Medulla oblongata (tissue), 1 donor: ENCODE results near the gene DDX19B.
"Not testable (repeated sequence)": the region's sequence is repeated elsewhere in the genome, so short reads cannot be mapped to it uniquely, and the experiment has no call there.

Experiments used
- DNase-seq: peaks from one replicate; pipeline ENCODE4 v3.0.0-alpha.2; 2015; ENCODE audit errors: extremely low spot score

The DDX19B gene

DNA sequence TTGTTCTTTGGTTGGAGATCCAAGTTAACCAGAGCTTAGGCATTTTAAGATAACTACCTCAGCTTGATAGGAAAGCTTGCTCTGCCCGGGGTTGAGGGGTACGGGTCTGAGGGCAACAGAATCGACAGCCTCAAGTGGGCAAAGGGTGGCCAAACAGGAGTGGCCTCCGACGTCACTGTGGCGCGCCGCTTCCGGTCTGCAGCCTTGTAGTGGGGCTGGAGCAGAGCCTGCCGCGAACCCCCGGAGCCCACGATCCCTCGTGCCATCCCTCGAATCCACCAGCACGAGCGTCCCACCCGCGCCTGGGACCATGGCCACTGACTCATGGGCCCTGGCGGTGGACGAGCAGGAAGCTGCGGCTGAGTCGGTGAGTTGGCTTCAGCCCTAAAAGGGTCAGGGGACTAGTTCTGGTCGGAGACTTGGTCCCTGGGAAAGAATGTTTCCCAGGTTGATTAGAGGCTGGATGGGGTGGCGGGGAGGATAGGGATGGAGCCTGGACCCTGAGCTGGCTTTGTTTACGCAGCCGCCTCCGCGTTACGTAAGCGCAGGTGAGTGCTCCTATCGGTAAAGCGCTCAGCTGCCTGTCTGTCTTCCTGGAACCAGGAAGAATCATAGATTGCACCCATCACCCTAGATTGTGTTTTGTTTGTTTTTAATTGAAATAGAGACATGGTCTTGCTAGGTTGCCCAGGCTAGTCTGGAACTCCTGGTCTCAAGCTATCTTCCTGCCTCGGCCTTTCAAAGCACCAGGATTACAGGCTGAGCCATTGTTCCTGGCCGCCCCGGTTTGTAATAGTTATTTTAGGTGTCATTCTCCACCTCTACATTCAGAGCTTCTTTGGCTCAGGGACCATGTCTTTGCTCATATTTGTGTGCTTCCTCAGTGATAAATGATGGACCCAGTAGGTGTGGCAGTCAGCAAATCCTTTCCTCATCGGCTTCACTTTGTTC lies at the start of gene DDX19B:
Gene DDX19B (plus strand): TSS at position 199 of the 951 bp plus-strand sequence. CDS start 112 bp downstream, at position 311.
- peak; percentile 79 for DNase-seq

DNA sequence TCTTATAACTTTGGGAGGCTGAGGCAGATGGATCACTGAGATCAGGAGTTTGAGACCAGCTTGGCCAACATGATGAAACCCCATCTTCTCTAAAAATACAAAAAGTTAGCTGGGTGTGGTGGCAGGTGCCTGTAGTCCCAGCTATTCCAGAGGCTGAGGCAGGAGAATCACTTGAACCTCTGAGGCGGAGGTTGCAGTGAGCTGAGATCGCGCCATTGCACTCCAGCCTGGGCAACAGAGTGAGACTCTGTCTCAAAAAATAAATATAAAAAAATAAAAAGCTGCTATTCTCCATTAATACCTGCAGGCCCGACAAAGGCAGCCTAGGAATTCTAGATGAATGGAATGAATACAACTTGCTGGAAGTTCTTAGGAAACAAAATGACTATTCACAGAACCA lies 49.3 kb upstream of the DDX19B start:
- DNase-seq, result not testable (repeated sequence)

DNA sequence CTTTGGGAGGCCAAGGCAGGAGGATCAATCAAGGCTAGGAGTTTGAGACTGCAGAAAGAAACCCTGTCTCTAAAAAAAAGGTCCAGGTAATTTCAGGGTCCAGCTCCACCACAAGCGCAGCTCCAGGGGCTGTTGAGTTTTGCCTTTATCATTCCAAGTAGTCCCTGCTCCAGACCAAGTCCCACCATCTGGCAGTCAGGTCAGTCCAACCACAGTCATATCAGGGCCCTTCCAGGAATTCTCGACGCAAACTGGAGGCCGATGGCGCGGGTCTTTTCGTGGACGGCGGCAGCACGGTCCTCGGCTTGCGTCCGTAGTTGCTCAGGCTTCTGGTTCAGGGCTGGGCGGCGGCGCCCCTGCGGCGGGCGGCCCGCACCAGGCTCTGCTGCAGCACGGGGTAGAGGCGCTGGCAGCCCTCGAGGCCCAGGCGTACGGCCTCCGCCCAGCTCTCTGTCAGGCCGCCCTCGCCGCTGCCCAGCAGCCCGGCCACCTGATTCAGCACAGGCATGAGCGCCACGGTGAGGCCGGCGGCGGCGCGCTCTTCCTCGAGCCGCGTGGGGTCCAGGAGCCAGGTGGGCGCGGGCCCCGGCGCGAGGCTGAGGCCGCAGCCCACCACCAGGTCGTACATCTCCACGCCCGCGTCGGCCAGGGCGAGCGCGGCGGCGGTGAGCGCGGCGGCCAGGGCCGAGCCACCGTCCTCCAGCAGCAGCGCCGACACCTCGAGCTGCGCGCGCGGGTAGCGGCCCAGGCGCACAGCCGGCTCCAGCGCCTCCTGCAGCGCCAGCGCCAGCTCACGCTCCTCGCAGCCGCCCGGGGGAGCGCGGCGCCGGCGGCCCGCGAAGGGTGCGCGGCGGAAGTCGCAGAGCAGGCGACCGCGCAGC lies 48.0 kb upstream of the DDX19B start:
- no peak for DNase-seq

DNA sequence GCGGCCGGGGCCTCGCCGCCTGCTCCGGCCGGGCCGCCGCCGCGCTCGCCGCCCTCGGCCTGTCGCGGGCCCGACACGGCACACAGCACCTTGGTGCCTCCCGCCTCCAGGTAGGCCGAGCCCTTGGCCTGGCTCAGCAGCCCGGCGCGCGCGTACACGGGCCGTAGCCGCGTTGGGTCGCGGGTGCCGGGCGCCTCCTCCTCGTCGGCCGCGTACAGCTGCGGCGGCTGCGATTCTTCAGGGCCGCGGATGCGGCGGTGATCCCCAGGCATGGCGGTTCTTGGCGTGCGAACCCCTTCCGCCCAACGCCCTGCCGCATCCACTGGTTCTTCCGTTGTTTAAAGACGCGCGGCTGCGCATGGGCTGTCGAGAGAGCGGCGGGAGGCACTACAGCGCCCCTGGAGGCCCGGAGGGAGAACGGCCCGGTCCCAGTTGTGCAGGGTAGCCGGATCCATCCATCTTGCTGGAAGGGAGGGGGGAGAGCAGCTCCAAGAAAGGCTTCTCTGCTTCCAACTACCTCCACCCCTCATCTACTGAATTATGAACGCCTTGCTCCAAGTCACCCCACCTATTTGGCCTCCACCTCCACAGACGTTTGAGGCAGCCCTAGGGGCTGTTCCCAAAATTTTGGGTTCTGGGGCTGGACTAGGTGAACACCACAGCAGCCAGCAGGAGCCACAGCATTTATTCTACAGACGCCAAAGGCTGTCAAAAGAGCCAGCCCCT lies 47.2 kb upstream of the DDX19B start, which contains the start of gene EXOSC6:
Gene EXOSC6 (minus strand): TSS at position 312 of the 726 bp plus-strand sequence. CDS start 40 bp downstream, at position 272.
- peak; percentile 91 for DNase-seq

DNA sequence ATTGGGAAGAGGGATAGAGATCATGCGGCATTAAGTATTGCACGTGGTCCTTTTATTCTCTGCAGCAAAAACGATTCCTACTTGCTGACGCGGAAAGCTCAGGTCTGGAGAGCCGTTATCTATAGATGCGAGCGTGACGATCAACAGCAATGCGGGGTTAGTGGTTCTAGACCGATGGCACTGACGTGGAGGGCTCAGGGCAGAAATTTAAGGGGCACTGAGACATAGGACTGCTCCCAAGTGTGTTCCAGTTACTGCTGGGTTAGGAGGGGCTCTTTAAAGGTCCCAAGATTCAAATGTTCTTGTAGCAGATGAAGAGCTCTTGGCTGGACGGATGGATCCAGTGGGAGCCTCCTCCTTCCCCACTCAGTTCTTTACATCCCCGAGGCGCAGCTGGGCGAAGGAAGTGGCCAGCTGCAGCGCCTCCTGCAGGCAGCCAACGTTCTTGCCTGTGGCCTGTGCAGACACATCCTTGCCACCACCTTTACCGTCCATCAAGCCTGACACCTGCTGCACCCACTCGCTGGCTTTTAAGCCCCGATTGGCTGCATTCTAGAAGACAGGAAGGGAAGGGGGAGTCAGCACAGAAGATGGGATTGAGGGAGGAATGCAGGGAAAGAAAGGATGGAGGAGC lies 46.5 kb upstream of the DDX19B start:
- DNase-seq, result no peak

DNA sequence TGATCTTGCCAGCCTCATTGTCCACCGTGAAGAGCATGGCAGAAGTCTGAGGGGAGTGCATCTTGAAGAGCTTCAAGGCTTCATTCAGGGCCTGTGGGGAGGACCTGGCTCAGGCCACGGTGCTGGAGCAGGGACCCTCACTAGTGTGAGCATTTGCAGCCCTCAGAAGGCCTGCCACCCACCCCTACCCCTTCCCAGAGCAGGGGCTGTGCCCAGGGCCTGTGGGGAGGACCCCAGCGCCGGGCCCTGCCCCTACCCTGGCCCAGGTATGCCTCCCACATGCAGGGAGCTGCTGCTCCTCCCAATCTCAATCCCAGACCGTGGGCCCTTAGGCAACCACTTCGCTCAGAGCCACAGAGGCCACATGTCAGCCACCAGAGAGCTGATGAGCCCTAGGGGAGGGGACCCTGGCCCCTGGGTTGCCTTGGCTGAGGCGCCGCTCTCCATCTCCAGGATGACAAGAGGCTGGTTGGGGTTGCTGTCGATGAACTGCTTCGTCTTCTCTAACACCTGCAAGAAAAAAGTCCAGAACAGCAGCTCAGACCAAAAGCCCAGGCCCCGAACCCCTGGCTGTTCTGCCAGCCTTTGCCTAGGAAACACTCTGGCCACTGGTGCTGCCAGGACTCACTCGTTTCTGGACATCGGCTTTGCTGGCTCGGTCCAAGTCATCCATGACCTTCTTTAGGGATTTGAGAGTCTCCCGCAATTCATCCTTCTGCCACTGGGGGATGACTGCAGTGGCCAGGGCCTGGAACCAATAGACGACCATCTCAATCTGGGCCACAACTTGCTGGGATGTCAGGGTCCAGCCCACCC lies 45.5 kb upstream of the DDX19B start:
- no peak for DNase-seq

DNA sequence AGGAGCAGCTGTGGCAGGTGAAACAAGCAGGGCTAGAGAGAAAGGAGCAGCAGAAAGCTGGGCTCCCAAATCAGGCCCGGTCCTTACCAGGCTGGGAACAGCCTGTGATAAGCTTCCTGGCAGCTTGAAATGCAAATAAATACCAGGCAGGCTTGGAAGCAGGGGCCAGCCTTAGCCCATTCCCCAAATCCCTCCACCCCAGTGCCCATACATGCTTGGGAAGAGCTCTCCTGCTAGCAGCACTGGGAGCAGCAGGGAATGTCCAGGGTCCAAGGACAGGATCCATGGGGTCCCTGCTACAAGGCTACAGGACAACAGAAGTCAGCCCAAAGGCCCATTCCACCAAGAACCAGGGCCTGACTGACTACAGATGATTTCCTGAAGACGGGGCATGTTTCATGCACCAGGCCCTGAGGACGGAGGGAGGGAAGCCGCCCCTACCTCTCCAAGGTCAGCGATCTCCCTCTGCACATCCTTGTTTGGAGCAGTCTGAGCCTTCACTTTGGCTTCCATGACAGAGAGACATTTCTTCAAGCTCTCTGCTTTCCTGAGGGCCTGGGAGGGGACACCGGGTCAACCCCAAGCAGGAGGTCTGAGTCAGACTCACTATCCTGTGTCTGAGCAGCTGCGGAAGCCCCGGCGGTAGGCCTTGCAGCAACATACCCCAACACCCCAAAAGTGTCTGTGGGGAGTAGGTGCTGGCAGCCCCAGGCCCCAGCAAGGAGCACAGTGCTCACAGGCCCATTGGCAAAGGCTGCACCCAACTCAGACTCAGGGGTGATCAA lies 44.6 kb upstream of the DDX19B start:
- DNase-seq, result no peak

DNA sequence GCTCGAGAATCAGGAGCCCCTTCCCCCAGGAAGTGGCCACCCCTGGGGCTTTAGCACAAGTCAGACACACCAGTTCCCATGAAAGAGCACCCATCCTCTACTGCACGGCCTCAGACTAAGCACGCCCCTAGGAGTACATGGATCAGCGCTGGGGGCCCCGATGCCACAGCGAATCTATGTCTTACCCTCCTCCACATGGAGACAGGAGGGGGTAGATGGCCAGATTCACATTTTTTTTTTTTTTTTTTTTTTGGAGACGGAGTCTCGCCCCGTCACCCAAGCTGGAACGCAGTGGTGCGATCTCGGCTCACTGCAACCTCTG lies 44.1 kb upstream of the DDX19B start:
- DNase-seq, result no peak

DNA sequence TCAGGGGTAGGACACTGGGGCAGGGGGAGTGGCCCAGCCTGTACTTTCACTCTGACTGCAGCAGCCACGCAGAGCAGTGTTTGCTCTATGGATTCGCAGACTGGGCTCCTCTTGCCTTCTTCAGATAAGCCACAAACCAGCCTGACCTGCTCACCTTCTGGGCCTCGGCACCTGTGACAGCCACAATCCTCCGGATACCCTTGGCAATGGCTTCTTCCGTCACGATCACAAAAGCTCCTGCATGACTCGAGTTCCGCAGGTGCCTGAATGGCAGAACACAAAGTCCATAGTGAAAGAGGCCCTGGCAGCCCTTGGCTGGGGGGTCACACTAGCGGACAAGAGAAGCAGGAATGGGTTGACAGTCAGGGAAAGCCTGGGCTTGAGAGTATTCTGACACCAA lies 43.4 kb upstream of the DDX19B start:
- no peak for DNase-seq

DNA sequence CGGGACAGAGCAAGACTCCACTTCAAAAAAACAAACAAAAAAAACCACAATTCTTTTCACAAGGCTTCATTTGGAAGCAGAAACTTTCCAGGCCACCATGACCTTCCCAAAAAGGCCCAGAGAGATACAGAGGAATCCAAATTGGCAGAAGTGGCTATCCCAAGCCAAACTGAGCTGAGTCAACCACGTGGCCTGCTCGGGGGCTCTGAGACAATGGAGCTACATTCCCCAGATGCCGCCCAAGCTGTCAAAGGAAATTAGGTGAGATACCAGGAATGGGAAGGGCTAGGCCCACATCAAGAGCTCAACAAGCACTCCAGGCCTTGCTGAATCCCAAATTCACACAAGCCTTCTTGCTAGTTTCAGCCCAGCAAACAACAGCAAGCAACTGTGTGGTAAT lies 41.6 kb upstream of the DDX19B start:
- DNase-seq, result no peak

DNA sequence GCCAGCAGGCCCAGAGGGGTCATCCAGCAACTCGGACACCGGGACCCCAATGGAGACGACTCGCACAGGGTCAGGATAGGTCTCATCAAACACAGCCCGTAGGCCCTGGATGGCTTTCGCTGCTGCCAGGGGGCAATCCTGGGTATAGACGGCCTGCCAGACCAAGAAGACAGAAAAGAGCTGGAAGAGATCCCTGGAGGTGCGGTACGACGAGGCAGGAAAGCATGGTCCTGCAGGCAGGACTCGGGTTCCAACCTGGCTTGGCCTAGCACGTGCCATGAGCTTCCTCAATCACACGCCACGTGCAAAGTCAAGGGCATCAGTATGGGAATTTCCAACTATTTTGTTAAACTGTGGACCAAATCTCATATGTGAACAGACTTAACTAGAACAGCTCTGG lies 40.9 kb upstream of the DDX19B start:
- no peak for DNase-seq

DNA sequence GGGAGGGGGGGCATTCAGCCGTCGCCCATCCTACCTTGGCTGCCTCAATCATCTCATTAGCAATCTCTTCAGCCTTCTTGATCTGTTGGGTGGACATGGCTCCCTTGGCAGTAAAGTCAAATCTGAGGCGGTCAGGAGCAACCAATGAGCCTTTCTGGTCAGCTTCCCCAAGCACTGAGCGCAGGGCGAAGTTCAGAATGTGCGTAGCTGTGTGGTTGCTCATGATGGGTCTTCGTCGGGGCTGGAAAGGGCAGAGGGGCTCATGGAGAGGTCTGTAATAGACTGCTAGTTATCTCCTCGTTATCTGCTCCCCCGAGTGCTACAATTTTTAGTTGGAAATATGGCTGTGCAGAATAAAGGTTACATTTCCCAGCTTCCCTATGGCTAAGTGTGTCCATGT lies 40.0 kb upstream of the DDX19B start:
- no peak for DNase-seq

DNA sequence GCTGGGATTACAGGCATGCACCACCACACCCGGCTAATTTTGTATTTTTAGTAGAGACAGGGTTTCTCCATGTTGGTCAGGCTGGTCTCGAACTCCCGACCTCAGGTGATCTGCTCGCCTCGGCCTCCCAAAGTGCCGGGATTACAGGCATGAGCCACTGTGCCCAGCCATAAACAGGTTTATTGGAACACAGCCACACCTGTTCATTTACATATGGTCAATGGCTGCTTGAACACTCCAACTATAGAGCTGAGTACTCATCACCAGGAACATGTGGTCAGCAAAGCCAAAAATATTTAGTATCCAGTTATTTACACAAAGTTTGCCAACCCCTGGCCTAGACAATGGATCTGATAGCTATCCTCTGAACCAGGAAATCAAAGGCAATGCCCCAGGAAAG lies 39.1 kb upstream of the DDX19B start:
- DNase-seq, result not testable (repeated sequence)

DNA sequence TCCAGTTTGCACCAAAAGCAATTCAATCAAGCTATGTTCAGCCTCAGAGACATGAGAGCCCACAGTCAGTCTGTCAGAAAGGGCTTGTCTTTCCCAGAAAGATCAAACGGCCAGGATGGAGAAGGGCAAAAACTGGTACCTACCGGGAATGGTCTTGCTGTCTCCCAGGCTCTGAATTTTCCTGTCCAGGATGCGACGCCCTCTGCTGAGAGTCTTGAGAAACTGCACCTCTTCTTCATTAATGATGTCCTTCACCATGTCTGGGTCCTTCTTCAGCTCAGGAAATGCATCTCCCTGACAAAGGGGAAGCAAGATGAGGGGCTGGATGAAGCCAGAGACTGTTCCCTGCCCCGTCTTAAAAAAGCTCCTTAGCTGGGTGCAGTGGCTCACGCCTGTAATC lies 31.5 kb upstream of the DDX19B start:
- peak; percentile 36 for DNase-seq

DNA sequence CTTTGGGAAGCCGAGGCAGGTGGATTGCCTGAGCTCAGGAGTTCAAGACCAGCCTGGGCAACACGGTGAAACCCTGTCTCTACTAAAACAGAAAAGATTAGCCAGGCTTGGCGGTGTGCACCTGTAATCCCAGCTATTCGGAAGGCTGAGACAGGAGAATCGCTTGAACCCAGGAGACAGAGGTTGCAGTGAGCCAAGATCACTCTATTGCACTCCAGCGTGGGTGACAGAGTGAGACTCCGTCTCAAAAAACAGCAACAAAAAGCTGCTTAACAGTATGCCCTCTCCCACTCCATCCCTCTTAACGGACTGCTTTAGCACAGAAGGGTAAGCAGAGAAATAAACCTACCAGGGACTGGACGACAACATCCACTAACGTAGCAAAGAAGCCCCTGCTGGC lies 31.1 kb upstream of the DDX19B start:
- not testable (repeated sequence) for DNase-seq

DNA sequence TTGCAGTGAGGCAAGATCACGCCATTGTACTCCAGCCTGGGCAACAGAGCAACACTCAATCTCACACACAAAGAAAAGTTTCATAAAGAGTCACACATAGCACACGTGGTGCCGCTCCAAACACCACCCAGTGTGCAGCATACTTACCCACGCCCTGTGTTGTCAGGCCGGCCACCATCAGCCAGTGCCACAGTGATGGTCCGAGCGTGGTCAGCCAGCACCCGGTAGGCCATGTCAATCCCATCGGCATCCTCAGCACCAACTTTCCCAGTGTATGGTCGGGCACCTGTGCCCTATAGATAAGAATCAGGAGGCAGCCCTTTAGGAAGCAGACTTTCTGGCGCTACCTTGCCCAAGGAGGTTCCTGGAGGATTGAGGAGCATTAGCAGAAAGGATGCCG lies 29.5 kb upstream of the DDX19B start:
- DNase-seq, result no peak

DNA sequence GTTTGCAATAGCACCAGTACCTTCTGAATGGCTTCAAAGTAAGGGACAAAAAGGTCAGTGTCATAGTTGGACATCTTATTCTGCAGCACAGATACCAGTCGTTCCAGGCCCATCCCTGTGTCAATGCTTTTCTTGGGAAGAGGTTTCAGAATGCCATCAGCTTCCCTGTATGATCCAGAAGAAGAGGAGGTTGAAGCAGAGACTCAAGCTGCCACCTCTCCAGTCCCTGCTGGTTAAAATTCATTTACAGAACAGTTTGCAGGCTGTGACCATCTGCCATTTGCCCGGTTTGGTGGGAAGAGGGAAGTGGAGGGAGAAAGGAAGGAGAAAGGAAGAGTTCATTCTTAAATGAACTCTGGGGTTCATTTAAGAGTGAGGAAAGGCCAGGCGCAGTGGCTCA lies 28.8 kb upstream of the DDX19B start:
- DNase-seq, result no peak

DNA sequence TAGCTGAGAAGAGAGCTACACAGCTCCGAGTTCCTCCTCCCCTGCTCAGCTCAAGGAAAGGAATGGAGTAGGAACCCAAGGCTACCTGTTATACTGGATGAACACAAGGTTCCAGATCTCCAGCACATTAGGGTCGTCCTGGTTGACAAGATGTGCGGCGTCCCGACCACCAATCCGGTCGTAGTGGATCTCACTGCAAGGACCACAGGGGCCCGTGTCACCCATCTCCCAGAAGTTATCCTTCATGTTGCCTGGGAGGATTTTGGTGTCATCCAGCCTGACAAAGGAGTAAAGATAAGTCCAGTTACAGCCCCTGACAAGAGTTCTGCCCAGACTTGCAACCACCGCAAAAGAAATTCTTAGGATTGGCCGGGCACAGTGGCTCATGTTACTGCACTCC lies 27.3 kb upstream of the DDX19B start:
- DNase-seq, result no peak

DNA sequence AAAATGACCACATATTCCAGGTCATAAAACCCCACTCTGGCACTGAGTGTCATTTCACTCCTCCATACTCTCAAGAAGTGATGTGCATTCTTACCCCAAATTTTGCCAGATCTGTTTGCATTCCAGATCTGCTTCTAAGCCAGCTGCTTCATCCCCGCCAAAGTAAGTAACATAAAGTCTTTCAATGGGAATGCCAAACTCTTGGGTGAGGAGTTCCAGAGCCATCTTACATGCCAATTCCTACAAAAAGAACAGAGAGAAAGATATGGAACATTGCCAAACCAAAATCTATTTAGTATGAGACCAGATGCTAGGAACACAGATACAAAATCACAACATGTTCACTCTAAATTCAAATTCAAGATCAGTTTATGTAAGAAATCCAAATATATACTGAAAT lies 22.6 kb upstream of the DDX19B start:
- DNase-seq, result no peak
